Neural progenitor cell (in vitro differentiated cells): ENCODE results near the gene PRKCH. TPM values are rescaled to one million over a fixed set of nuclear protein-coding genes. Genes with fewer than 3 reads are reported as not detected.

Experiments used
- DNase-seq: peaks from one replicate; pipeline ENCODE4 v3.0.0-alpha.2; 2016; ENCODE audit warnings: low spot score
- H2AFZ ChIP-seq: fragments of 200-600 bp; sonication (generic); replicated peaks from 2 replicates; pipeline ENCODE4 v1.6.1; 2016; ENCODE audit warnings: antibody characterized with exemption
- H3F3A ChIP-seq: fragments of 200-600 bp; sonication (generic); 2 replicates; pipeline ENCODE4 v1.6.1; 2016; ENCODE audit warnings: antibody characterized with exemption, low read depth
- H3K27ac ChIP-seq: fragments of 200-600 bp; sonication (generic); 2 replicates; pipeline ENCODE4 v1.5.1; 2016; ENCODE audit warnings: mild to moderate bottlenecking
- H3K27me3 ChIP-seq: fragments of 200-600 bp; sonication (generic); 2 replicates; pipeline ENCODE4 v1.6.1; 2016; ENCODE audit warnings: mild to moderate bottlenecking, moderate library complexity
- H3K36me3 ChIP-seq: fragments of 200-600 bp; sonication (generic); 2 replicates; pipeline ENCODE4 v1.5.1; 2016
- H3K4me1 ChIP-seq: fragments of 200-600 bp; sonication (generic); 2 replicates; pipeline ENCODE4 v1.6.1; 2016; ENCODE audit warnings: mixed run types
- H3K4me2 ChIP-seq: fragments of 200-600 bp; sonication (generic); 2 replicates; pipeline ENCODE4 v1.6.1; 2016
- H3K4me3 ChIP-seq: fragments of 200-600 bp; sonication (generic); 2 replicates; pipeline ENCODE4 v1.5.1; 2016
- H3K79me2 ChIP-seq: fragments of 200-600 bp; sonication (generic); 2 replicates; pipeline ENCODE4 v1.6.1; 2016; ENCODE audit warnings: low read depth
- H3K9ac ChIP-seq: fragments of 200-600 bp; sonication (generic); 2 replicates; pipeline ENCODE4 v1.6.1; 2016
- H3K9me3 ChIP-seq: fragments of 200-600 bp; sonication (generic); 2 replicates; pipeline ENCODE4 v1.5.1; 2016; ENCODE audit warnings: low read depth
- H4K20me1 ChIP-seq: fragments of 200-600 bp; sonication (generic); 2 replicates; pipeline ENCODE4 v1.6.1; 2016; ENCODE audit warnings: low read depth
- H3K27ac Mint-ChIP-seq: 3 replicates; pipeline ENCODE4 v1.8.0; 2021; ENCODE audit warnings: mixed read lengths
- H3K27me3 Mint-ChIP-seq: 2 replicates; pipeline ENCODE4 v1.8.0; 2022; ENCODE audit warnings: low read depth, mild to moderate bottlenecking, inconsistent platforms, moderate library complexity, mixed read lengths; ENCODE audit not compliant: insufficient read depth
- H3K36me3 Mint-ChIP-seq: 3 replicates; pipeline ENCODE4 v1.8.0; 2021; ENCODE audit warnings: mixed read lengths
- H3K4me1 Mint-ChIP-seq: 3 replicates; pipeline ENCODE4 v1.8.0; 2021; ENCODE audit warnings: mixed read lengths
- H3K4me3 Mint-ChIP-seq: 3 replicates; pipeline ENCODE4 v1.8.0; 2021; ENCODE audit warnings: mild to moderate bottlenecking, moderate library complexity, mixed read lengths
- H3K9me3 Mint-ChIP-seq: 3 replicates; pipeline ENCODE4 v1.8.0; 2020; ENCODE audit warnings: mixed read lengths
- EZH2 ChIP-seq: fragments of 200-600 bp; sonication (generic); IDR thresholded peaks from 2 replicates; pipeline ENCODE4 v1.6.1; 2017; ENCODE audit warnings: antibody characterized with exemption, mild to moderate bottlenecking, moderate library complexity
- EZH2phosphoT487 ChIP-seq: fragments of 200-600 bp; sonication (generic); IDR thresholded peaks from 2 replicates; pipeline ENCODE4 v1.6.1; 2017; ENCODE audit warnings: antibody characterized with exemption
- total RNA-seq: library from RNA; depleted of rRNA; stranded (reverse); fragments of >200 nt; gene quantifications from 2 replicates; pipeline ENCODE4 v1.2.3, GENCODE V29; 2015; ENCODE audit warnings: low replicate concordance
- TF ChIP-seq, protein P1 (sequence below): fragments of 200-600 bp; sonication (generic); IDR thresholded peaks from 2 replicates; pipeline ENCODE4 v1.5.1; 2017; ENCODE audit warnings: antibody characterized with exemption, mild to moderate bottlenecking

The PRKCH gene
- total RNA-seq, 1 donor from 2014 or later = 1.3 TPM

DNA sequence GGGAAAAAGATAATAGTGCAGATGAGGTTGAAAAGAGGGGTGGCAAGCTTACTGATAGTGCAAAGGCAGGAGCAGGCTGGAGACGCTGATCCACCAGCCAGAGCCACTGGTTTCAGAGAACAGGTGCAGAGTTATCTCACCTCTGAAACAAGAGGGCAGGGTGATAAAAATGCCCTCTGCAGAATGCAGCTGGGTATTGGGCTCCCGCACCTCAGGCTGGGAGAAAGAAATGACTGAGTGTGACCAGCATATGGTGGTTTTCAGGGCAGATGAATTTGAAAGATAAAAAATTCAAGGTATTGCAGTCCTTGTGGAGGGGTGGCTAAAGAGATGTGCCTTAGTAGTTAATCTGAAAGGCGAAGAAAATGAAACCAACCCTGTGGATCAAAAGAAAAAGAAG lies 37.4 kb upstream of the PRKCH start:
- H3K4me1 ChIP-seq = no peaks in the 10 kb centered on the region
- H3K4me3 ChIP-seq = no peak overlapping the region
- Mint-ChIP-seq H3K36me3 (no peaks in the 10 kb centered on the region), H3K9me3 (peaks cover 7% of the 10 kb centered on the region), H3K4me3 (no peak overlapping the region), H3K4me1 (peaks cover 5% of the 10 kb centered on the region), H3K27ac (no peak overlapping the region), H3K27me3 (peaks cover 34% of the 10 kb centered on the region)
- no peak overlapping the region for H3K27ac ChIP-seq
- no peak overlapping the region for H3K9ac ChIP-seq
- no peaks in the 10 kb centered on the region for H4K20me1 ChIP-seq
- peaks cover 55% of the 10 kb centered on the region for H3K27me3 ChIP-seq
- H3F3A ChIP-seq = no peaks in the 10 kb centered on the region
- DNase-seq = no peak
- no peaks in the 10 kb centered on the region for H3K79me2 ChIP-seq
- H3K9me3 ChIP-seq = no peaks in the 10 kb centered on the region
- no peaks in the 10 kb centered on the region for H3K36me3 ChIP-seq
- no peak for TF ChIP-seq EZH2
- TF ChIP-seq, protein P1, sequence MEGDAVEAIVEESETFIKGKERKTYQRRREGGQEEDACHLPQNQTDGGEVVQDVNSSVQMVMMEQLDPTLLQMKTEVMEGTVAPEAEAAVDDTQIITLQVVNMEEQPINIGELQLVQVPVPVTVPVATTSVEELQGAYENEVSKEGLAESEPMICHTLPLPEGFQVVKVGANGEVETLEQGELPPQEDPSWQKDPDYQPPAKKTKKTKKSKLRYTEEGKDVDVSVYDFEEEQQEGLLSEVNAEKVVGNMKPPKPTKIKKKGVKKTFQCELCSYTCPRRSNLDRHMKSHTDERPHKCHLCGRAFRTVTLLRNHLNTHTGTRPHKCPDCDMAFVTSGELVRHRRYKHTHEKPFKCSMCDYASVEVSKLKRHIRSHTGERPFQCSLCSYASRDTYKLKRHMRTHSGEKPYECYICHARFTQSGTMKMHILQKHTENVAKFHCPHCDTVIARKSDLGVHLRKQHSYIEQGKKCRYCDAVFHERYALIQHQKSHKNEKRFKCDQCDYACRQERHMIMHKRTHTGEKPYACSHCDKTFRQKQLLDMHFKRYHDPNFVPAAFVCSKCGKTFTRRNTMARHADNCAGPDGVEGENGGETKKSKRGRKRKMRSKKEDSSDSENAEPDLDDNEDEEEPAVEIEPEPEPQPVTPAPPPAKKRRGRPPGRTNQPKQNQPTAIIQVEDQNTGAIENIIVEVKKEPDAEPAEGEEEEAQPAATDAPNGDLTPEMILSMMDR = no peak
- no peak overlapping the region for H2AFZ ChIP-seq
- H3K4me2 ChIP-seq = no peak overlapping the region

DNA sequence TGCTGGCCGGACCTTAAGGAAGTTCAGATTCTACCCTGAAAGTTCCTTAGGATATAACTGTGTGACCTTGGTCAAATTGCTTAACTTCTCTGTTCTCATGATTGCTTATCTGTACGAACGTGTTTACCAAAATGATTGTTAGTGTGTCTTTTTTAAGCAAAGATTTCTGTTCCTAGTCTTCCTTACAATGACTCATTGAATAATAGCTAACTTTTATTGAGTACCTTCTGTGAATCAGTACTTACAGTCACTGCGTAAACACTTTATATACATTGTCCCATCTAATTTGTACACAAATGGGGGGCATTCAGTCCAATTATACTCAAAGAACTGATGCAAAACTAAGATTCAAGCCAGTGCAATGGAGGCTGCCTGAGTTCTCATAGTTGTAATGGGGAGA lies 36.0 kb upstream of the PRKCH start:
- peaks cover 5% of the 10 kb centered on the region for H3K4me1 Mint-ChIP-seq
- Histone ChIP-seq H3K36me3 (no peaks in the 10 kb centered on the region), H2AFZ (no peak overlapping the region), H3K27me3 (peaks cover 41% of the 10 kb centered on the region), H3K4me3 (no peak overlapping the region), H3F3A (no peaks in the 10 kb centered on the region), H3K27ac (no peak overlapping the region), H3K9me3 (no peaks in the 10 kb centered on the region), H4K20me1 (no peaks in the 10 kb centered on the region), H3K4me1 (no peaks in the 10 kb centered on the region), H3K4me2 (no peak overlapping the region), H3K79me2 (no peaks in the 10 kb centered on the region), H3K9ac (no peak overlapping the region)
- DNase-seq = no peak
- no peak overlapping the region for H3K27ac Mint-ChIP-seq
- peaks cover 2% of the 10 kb centered on the region for H3K9me3 Mint-ChIP-seq
- H3K36me3 Mint-ChIP-seq = no peaks in the 10 kb centered on the region
- TF ChIP-seq, protein P1 = no peak
- TF ChIP-seq EZH2phosphoT487 = no peak
- TF ChIP-seq EZH2 = no peak
- H3K4me3 Mint-ChIP-seq = no peak overlapping the region
- peaks cover 21% of the 10 kb centered on the region for H3K27me3 Mint-ChIP-seq

DNA sequence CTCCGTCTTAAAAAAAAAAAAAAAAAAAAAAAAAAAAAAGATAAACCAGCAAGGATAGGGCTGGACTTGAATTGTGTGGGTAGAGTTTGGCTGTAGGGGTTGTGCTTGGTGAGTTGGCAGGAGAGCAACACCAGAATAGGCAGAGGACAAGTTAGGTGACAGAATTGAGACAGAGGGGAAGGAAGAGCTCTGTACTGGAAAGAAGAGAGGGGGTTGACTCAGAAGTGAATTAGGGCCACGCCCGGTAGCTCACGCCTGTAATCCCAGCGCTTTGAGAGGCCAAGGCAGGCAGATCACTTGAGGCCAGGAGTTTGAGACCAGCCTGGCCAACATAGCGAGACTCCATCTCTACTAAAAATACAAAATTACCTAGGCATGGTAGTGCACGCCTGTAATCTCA lies 34.2 kb upstream of the PRKCH start:
- H3K36me3 Mint-ChIP-seq = no peaks in the 10 kb centered on the region
- H3F3A ChIP-seq = no peaks in the 10 kb centered on the region
- no peaks in the 10 kb centered on the region for H3K9me3 Mint-ChIP-seq
- no peaks in the 10 kb centered on the region for H3K9me3 ChIP-seq
- TF ChIP-seq, protein P1 = no peak
- TF ChIP-seq EZH2phosphoT487 (no peak), EZH2 (no peak)
- H3K27me3 Mint-ChIP-seq = peaks cover 11% of the 10 kb centered on the region
- H3K4me3 ChIP-seq = no peak overlapping the region
- no peaks in the 10 kb centered on the region for H3K79me2 ChIP-seq
- DNase-seq = no peak
- H3K4me2 ChIP-seq = no peak overlapping the region
- H4K20me1 ChIP-seq = no peaks in the 10 kb centered on the region
- no peak overlapping the region for H3K27ac Mint-ChIP-seq
- H3K27me3 ChIP-seq = peaks cover 23% of the 10 kb centered on the region
- peaks cover 3% of the 10 kb centered on the region for H3K4me1 Mint-ChIP-seq
- H3K9ac ChIP-seq = no peak overlapping the region
- no peaks in the 10 kb centered on the region for H3K4me1 ChIP-seq
- no peak overlapping the region for H3K27ac ChIP-seq
- H2AFZ ChIP-seq = no peak overlapping the region
- H3K36me3 ChIP-seq = no peaks in the 10 kb centered on the region
- H3K4me3 Mint-ChIP-seq = no peak overlapping the region

DNA sequence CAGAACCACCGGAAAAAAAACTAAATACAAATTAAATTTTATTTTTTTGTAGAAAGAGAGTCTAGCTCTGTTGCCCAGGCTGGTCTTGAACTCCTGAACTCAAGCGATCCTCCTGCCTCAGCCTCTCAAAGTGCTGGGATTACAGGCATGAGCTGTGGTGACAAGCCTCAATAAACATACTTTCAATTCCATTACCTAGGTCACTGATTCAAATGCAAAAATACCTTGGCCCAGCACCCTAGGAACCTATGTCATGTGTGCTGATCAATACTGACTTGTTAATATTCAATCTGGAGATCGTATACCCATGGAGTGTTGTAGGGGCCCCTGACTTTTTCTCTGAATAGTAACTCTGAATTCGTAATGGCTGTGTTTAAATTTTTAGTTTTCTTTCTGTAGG lies 33.2 kb upstream of the PRKCH start:
- no peaks in the 10 kb centered on the region for H3K9me3 Mint-ChIP-seq
- Histone ChIP-seq H3K9me3 (no peaks in the 10 kb centered on the region), H3K36me3 (no peaks in the 10 kb centered on the region), H3K4me3 (no peak overlapping the region), H4K20me1 (no peaks in the 10 kb centered on the region), H3K4me1 (no peaks in the 10 kb centered on the region), H3K4me2 (no peak overlapping the region), H2AFZ (no peak overlapping the region), H3F3A (no peaks in the 10 kb centered on the region), H3K79me2 (no peaks in the 10 kb centered on the region), H3K27ac (no peak overlapping the region), H3K9ac (no peak overlapping the region), H3K27me3 (peaks cover 12% of the 10 kb centered on the region)
- H3K27me3 Mint-ChIP-seq = peaks cover 9% of the 10 kb centered on the region
- H3K27ac Mint-ChIP-seq = no peak overlapping the region
- DNase-seq = no peak
- no peak for TF ChIP-seq EZH2phosphoT487
- TF ChIP-seq, protein P1 = no peak
- no peak for TF ChIP-seq EZH2
- peaks cover 3% of the 10 kb centered on the region for H3K4me1 Mint-ChIP-seq
- no peaks in the 10 kb centered on the region for H3K36me3 Mint-ChIP-seq
- no peak overlapping the region for H3K4me3 Mint-ChIP-seq
